Amniotic stem cell (primary cell): ENCODE results near the gene GAS2L1.
A peak's percentile ranks its signal among the peaks of the same experiment; 100 is the strongest.

ENCODE experiments used
- DNase-seq: peaks from one replicate; lab custom pipeline; 2025; lab: John Stamatoyannopoulos, UW

The GAS2L1 gene

GRCh38 chr22:29309332-29310064, 3.0 kb downstream of the GAS2L1 start:
- no peak for DNase-seq

- DNase-seq = no peak
These were observed 3.8 kb downstream of the GAS2L1 start for GRCh38 chr22:29310065-29310862.

- DNase-seq = peak; percentile 87
These were observed 4.5 kb downstream of the GAS2L1 start for GRCh38 chr22:29310863-29311339.

- DNase-seq = no peak
These were observed 5.2 kb downstream of the GAS2L1 start for GRCh38 chr22:29311464-29312217.

GRCh38 chr22:29312218-29313125, 6.0 kb downstream of the GAS2L1 start:
- DNase-seq = no peak

- DNase-seq = no peak
These were observed 6.7 kb downstream of the GAS2L1 start for GRCh38 chr22:29313126-29313575.

GRCh38 chr22:29313576-29314466, 7.4 kb downstream of the GAS2L1 start:
- DNase-seq = no peak

GRCh38 chr22:29314537-29315285, 8.3 kb downstream of the GAS2L1 start:
- no peak for DNase-seq

GRCh38 chr22:29315286-29316140, 9.1 kb downstream of the GAS2L1 start, which contains the start of gene RASL10A:
Gene RASL10A, minus strand, starts transcription at chr22:29315697. Its CDS starts 451 bp downstream, at chr22:29315246.
- DNase-seq = no peak

GRCh38 chr22:29316141-29316828, 9.8 kb downstream of the GAS2L1 start:
- no peak for DNase-seq

GRCh38 chr22:29317827-29318454, 11.5 kb downstream of the GAS2L1 start:
- DNase-seq = no peak

GRCh38 chr22:29319072-29319471, 12.6 kb downstream of the GAS2L1 start:
- no peak for DNase-seq

- DNase-seq = no peak
These were observed 14.1 kb downstream of the GAS2L1 start for GRCh38 chr22:29320546-29320945.

GRCh38 chr22:29323641-29324040, 17.2 kb downstream of the GAS2L1 start:
- DNase-seq = no peak

GRCh38 chr22:29325356-29325755, 18.9 kb downstream of the GAS2L1 start:
- DNase-seq = no peak

- DNase-seq = no peak
These were observed 19.4 kb downstream of the GAS2L1 start for GRCh38 chr22:29325785-29326315.

GRCh38 chr22:29326481-29326880, 20.0 kb downstream of the GAS2L1 start:
- no peak for DNase-seq
